RWPE2 (cell line): ENCODE measurements around the gene CCDC88B.

Experiments used
- ATAC-seq: fragments of 200-7000 bp; cut with Tn5 transposase; 3 replicates; pipeline ENCODE4 v1.9.1; 2021; ENCODE audit warnings: low read depth
- DNase-seq: peaks from one replicate; pipeline ENCODE4 v3.0.0-alpha.2; 2020; ENCODE audit warnings: low spot score
- H3K27ac ChIP-seq: fragments of 450-650 bp; 2 replicates; pipeline ENCODE4 v1.5.1; 2017; ENCODE audit warnings: mild to moderate bottlenecking; ENCODE audit not compliant: poor library complexity, severe bottlenecking
- H3K27me3 ChIP-seq: fragments of 250-450 bp; sonication (Bioruptor Pico); 2 replicates; pipeline ENCODE4 v1.5.1; 2021; ENCODE audit warnings: mild to moderate bottlenecking, moderate library complexity; ENCODE audit not compliant: insufficient read depth, poor library complexity, severe bottlenecking
- H3K36me3 ChIP-seq: fragments of 250-450 bp; sonication (Bioruptor Pico); 2 replicates; pipeline ENCODE4 v1.5.1; 2020; ENCODE audit warnings: low read depth, mild to moderate bottlenecking, moderate library complexity
- H3K4me1 ChIP-seq: fragments of 250-450 bp; sonication (Bioruptor Pico); 2 replicates; pipeline ENCODE4 v1.5.1; 2021; ENCODE audit warnings: mild to moderate bottlenecking, moderate library complexity; ENCODE audit not compliant: insufficient read depth, poor library complexity, severe bottlenecking
- H3K4me3 ChIP-seq: fragments of 250-450 bp; sonication (Bioruptor Pico); 2 replicates; pipeline ENCODE4 v1.5.1; 2021; ENCODE audit warnings: mild to moderate bottlenecking, moderate library complexity; ENCODE audit not compliant: severe bottlenecking
- H3K9me3 ChIP-seq: fragments of 250-450 bp; sonication (Bioruptor Pico); 2 replicates; pipeline ENCODE4 v1.5.1; 2021; ENCODE audit warnings: mild to moderate bottlenecking, moderate library complexity; ENCODE audit not compliant: severe bottlenecking
- CTCF ChIP-seq: fragments of 450-650 bp; IDR thresholded peaks from one replicate; pipeline ENCODE4 v1.5.1; 2017; ENCODE audit warnings: mild to moderate bottlenecking, moderate library complexity; ENCODE audit not compliant: poor library complexity, severe bottlenecking

CCDC88B gene

DNA sequence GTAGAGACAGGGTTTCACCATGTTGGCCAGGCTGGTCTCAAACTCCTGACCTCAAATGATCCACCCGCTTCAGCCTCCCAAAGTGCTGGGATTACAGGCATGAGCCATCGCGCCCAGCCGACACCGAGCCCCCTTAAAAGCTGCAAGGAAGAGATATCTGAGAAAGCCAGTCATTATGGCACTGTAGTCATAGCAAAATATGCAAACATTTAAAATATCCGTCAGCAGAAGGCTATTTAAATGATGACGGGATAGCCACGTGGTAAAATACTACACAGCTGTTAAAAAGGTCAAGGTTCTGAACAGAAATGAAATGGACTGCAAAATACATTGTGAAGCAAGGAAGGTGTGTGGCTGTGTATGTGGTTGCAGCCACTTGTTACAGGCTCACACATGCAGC is 6.4 kb upstream of the CCDC88B start:
- no peak overlapping the region for H3K4me3 ChIP-seq
- no peaks in the 10 kb centered on the region for H3K9me3 ChIP-seq
- H3K27me3 ChIP-seq: no peaks in the 10 kb centered on the region
- H3K4me1 ChIP-seq: peaks cover 22% of the 10 kb centered on the region
- H3K27ac ChIP-seq: peak overlapping the region; percentile 95
- no peak for DNase-seq
- no peak for ATAC-seq
- no peaks in the 10 kb centered on the region for H3K36me3 ChIP-seq
- no peak for TF ChIP-seq CTCF

DNA sequence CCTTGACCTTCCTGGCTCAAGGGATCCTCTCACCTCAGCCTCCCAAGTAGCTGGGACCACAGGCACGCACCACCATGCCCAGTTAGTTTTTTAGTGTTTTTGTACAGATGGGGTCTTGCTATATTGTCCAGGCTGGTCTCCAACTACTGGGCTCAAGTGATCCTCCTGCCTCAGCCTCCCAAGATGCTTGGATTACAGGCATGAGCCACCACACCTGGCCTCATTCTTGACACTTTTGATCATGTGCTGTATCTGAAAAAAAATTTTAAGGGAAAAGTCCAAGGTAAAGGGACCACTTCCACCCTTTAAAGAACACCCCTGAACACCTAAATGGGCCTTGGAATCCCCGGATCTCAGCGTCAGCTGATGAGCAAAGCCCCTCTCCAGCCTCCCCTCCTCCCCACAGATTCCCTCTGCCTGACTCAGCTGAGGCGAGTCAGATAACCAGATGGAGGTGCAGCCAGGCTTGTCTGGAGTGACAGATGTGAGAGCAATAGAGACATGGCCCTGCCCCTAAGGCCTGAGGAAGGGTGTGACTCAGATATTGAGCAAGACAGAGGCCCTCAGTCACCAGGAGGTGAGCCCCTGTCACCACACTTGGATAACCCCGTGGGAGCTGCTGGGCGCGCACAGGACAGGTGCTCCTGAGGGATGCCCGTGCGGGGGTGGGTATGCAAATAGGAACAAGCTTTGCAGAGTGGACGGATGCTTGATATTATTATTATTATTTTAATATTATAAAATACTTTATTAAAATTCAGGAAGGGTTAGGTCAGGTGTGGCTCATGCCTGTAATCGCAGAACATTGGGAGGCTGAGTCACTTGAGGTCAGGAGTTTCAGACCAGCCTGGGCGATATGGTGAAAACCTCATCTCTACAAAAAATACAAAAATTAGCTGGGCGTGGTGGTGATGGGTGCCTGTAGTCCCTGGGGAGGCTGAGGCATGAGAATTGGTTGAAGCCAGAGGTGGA is 5.0 kb upstream of the CCDC88B start:
- peak; percentile 98 for DNase-seq
- Histone ChIP-seq H3K4me1 (peaks cover 22% of the 10 kb centered on the region), H3K4me3 (no peak overlapping the region), H3K9me3 (no peaks in the 10 kb centered on the region), H3K27ac (peak overlapping the region; percentile 95), H3K36me3 (no peaks in the 10 kb centered on the region), H3K27me3 (no peaks in the 10 kb centered on the region)
- TF ChIP-seq CTCF: no peak
- peak; percentile 87 for ATAC-seq

DNA sequence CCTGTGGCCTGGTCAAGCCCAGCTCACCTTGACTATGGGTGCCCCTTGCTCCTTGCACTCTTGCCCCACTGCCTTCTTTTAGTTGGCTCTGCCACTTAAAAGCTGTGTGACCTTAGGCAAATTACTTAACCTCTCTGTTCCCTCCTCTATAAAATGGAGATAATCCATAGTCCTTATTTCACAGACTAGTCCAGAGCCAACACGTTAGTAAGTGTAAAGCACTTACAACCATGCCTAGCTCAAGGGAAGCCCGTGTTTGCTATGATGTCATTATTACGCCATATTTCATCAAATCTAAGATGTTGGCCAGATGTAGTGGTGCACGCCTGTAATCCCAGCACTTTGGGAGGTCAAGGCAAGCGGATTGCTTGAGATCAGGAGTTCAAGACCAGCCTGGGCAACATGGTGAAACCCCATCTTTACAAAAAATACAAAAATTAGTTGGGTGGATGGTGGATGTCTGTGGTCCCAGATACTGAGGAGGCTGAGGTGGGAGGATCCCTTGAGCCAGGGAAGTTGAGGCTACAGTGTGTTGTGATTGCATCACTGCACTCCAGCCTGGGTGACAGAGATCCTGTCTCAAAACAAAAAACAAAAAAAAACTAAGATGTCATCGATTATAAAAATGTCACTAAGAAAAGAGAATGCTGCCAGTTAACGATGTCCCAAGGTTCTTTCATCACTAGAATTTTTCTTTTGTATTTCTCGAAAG is 2.3 kb upstream of the CCDC88B start:
- no peak for ATAC-seq
- Histone ChIP-seq H3K9me3 (no peaks in the 10 kb centered on the region), H3K27ac (no peak overlapping the region), H3K4me3 (no peak overlapping the region), H3K4me1 (peaks cover 6% of the 10 kb centered on the region), H3K36me3 (no peaks in the 10 kb centered on the region), H3K27me3 (no peaks in the 10 kb centered on the region)
- DNase-seq: peak; percentile 18
- no peak for TF ChIP-seq CTCF

DNA sequence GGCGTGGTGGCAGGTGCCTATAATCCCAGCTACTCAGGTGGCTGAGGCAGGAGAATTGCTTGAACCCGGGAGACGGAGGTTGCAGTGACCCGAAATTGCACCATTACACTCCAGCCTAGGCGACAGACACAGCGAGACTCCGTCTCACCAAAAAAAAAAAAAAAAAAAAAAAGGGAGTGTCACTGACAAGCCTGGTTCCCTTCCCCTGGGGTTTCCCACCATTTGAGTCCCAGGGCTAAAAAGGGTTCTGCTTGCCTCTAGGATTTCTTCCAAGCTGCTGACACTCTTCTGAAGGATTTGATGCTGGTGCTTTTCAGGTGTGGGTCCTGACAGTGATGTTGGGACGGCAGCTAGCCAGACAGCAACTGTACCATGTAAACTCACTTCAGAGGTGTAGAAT is 1.3 kb upstream of the CCDC88B start:
- no peak for TF ChIP-seq CTCF
- DNase-seq (no peak), ATAC-seq (no peak)
- Histone ChIP-seq H3K27me3 (no peaks in the 10 kb centered on the region), H3K36me3 (no peaks in the 10 kb centered on the region), H3K4me1 (peaks cover 6% of the 10 kb centered on the region), H3K9me3 (no peaks in the 10 kb centered on the region), H3K27ac (no peak overlapping the region), H3K4me3 (no peak overlapping the region)
